ENCODE results near the gene NINJ2. TPM values are rescaled to one million over a fixed set of nuclear protein-coding genes. Genes with fewer than 3 reads are reported as not detected.

Gene NINJ2
- polyA plus RNA-seq, 1 donor from 2014 or later = not detected

- Histone ChIP-seq H3K79me2 (replicated peaks; ENCODE audit: insufficient read depth, low read length) (no peaks in the 10 kb centered on the region), H3K9ac (ENCODE audit: low read length) (no peak overlapping the region), H3K9me3 (ENCODE audit: low read length) (no peaks in the 10 kb centered on the region), H3K27me3 (ENCODE audit: insufficient read depth, low read depth, low read length) (no peaks in the 10 kb centered on the region), H3K4me2 (ENCODE audit: low read length) (no peak overlapping the region), H2AFZ (ENCODE audit: low read depth, low read length) (no peak overlapping the region), H3K4me3 (ENCODE audit: low read length) (no peak overlapping the region), H4K20me1 (ENCODE audit: insufficient read depth) (no peaks in the 10 kb centered on the region), H3K27ac (ENCODE audit: low read length) (no peak overlapping the region), H3K36me3 (ENCODE audit: insufficient read depth, low read length) (no peaks in the 10 kb centered on the region), H3K9me2 (ENCODE audit: insufficient read depth, low read length) (no peaks in the 10 kb centered on the region), H3F3A (ENCODE audit: insufficient read depth, low read length, poor library complexity, severe bottlenecking) (no peaks in the 10 kb centered on the region)
- no peak for TF ChIP-seq CTCF (IDR thresholded peaks at IDR 0.05; ENCODE audit: poor library complexity, severe bottlenecking)
- TF ChIP-seq EP300 (conservative IDR thresholded peaks at IDR 0.05; ENCODE audit: poor library complexity, severe bottlenecking) = no peak
- TF ChIP-seq MXI1 (conservative IDR thresholded peaks at IDR 0.05; ENCODE audit: poor library complexity, severe bottlenecking) = no peak
Measured at GRCh38 chr12:704516-705242, 41.4 kb upstream of the NINJ2 start.

GRCh38 chr12:701896-702539 is 38.8 kb upstream of the NINJ2 start:
- Histone ChIP-seq H3K9me2 (ENCODE audit: insufficient read depth, low read length) (no peaks in the 10 kb centered on the region), H3K4me2 (ENCODE audit: low read length) (no peak overlapping the region), H3F3A (ENCODE audit: insufficient read depth, low read length, poor library complexity, severe bottlenecking) (no peaks in the 10 kb centered on the region), H4K20me1 (ENCODE audit: insufficient read depth) (no peaks in the 10 kb centered on the region), H3K79me2 (replicated peaks; ENCODE audit: insufficient read depth, low read length) (no peaks in the 10 kb centered on the region), H3K36me3 (ENCODE audit: insufficient read depth, low read length) (no peaks in the 10 kb centered on the region), H3K27me3 (ENCODE audit: insufficient read depth, low read depth, low read length) (no peaks in the 10 kb centered on the region), H3K9me3 (ENCODE audit: low read length) (no peaks in the 10 kb centered on the region), H3K9ac (ENCODE audit: low read length) (no peak overlapping the region), H2AFZ (ENCODE audit: low read depth, low read length) (no peak overlapping the region), H3K4me3 (ENCODE audit: low read length) (no peak overlapping the region), H3K27ac (ENCODE audit: low read length) (no peak overlapping the region)
- TF ChIP-seq MXI1 (conservative IDR thresholded peaks at IDR 0.05; ENCODE audit: poor library complexity, severe bottlenecking) = no peak
- no peak for TF ChIP-seq SMC3 (conservative IDR thresholded peaks at IDR 0.05; ENCODE audit: poor library complexity)
- no peak for TF ChIP-seq TAF1 (IDR thresholded peaks at IDR 0.05; ENCODE audit: low read depth)
- no peak for TF ChIP-seq RAD21 (conservative IDR thresholded peaks at IDR 0.05)
- no peak for TF ChIP-seq POLR2AphosphoS5 (IDR thresholded peaks at IDR 0.05)
- TF ChIP-seq REST (IDR thresholded peaks at IDR 0.05; ENCODE audit: borderline replicate concordance) = no peak
- TF ChIP-seq EP300 (conservative IDR thresholded peaks at IDR 0.05; ENCODE audit: poor library complexity, severe bottlenecking) = no peak
- no peak for TF ChIP-seq EZH2 (IDR thresholded peaks at IDR 0.05; ENCODE audit: borderline replicate concordance, insufficient read depth, low read length, poor library complexity, severe bottlenecking)
- no peak for TF ChIP-seq CTCF (IDR thresholded peaks at IDR 0.05; ENCODE audit: poor library complexity, severe bottlenecking)
